NT2/D1 (cell line): ENCODE results near the gene MVD.

ENCODE experiments used
- SUZ12 ChIP-seq: IDR thresholded peaks from 2 replicates; pipeline ENCODE4 v1.6.1; 2011; ENCODE audit not compliant: insufficient read length, insufficient read depth; ENCODE audit errors: extremely low read depth
- YY1 ChIP-seq: IDR thresholded peaks from 2 replicates; pipeline ENCODE4 v1.6.1; 2011; ENCODE audit not compliant: insufficient read length, insufficient read depth
- ZNF274 ChIP-seq: IDR thresholded peaks from 2 replicates; pipeline ENCODE4 v1.6.1; 2011; ENCODE audit warnings: mild to moderate bottlenecking, low read depth, low read length

DNA sequence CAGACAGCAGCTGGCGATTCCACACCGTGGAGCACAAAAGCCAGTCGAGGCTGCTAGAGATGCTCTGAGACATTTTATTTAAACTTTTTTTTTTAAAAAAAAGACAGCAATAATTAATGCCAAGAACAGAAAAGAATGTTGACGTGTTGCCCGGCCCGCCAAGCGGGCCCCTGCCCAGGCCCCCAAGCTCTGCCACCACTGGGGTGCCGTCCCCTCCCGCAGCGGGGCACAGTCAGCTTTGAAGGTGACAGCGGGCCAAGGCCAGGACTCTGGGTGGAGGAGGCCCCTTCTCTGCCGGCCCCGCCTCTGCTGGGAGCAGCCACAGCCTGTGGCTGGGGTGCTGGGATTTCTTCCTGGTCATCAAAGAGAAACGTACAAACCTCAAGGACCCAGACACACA lies 33.5 kb upstream of the MVD start:
- no peak for TF ChIP-seq ZNF274
- TF ChIP-seq YY1: no peak
- no peak for TF ChIP-seq SUZ12
